ENCODE data around the gene RAD9A. TPM values are rescaled to one million over a fixed set of nuclear protein-coding genes. Genes with fewer than 3 reads are reported as not detected.
"Not testable (repeated sequence)": the region's sequence is repeated elsewhere in the genome, so short reads cannot be mapped to it uniquely, and the experiment has no call there.

Gene RAD9A
- total RNA-seq, 1 donor = 7.8 TPM

DNA sequence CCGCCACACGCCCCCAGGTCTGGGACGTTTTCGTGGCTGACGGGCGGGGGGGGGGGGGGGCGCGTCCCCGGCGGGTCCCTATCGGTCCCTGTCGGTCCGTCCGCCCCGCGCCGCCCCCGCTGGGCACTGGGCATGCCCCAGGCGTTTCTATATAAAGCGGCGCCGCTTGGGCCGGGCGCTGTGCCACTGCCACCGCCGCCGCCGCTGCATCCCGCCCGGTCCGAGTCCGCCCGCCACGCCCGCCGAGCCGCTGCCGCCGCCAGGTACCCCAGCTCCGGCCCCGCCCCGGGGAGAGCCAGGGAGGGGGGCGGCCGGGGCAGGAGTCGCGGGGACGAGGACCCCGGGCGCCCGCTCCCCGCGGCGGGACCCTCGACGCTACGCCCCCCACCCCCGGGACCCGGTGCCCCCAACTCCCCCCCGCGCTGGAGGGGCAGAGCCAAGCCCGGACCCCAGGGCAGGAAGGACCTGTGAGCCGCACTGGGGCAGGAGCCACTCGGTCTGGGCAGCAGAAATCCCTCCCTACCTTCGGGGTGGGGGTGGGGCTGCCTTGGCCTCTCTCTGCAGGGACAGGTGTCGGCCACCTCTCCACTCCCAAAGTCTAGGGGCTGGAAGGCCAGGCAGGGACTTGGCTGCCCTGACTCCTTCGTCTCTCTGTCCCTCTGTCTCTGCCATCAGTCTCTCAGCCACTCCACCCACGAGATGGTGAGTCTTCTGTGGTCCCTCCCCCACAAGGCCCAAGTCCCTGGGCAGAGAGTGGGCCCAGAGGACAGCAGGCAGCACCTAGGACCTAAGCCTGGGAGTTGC lies 23.9 kb downstream of the RAD9A start, which contains the start of gene CARNS1:
CARNS1 (plus strand) TSS at position 178 of the 804 bp plus-strand sequence; CDS start at position 700, 522 bp downstream.
- no peak within 1 kb of the TSS for H3K4me3 ChIP-seq (ENCODE audit: low read length)
- H3K4me1 ChIP-seq (ENCODE audit: insufficient read depth, low read length) = peaks cover 93% of the 10 kb centered on the region
- H3K9me3 ChIP-seq (ENCODE audit: low read depth, low read length) = no peaks in the 10 kb centered on the region
- peaks cover 5% of the 10 kb centered on the region for H3K27me3 ChIP-seq (ENCODE audit: insufficient read depth, low read length)

DNA sequence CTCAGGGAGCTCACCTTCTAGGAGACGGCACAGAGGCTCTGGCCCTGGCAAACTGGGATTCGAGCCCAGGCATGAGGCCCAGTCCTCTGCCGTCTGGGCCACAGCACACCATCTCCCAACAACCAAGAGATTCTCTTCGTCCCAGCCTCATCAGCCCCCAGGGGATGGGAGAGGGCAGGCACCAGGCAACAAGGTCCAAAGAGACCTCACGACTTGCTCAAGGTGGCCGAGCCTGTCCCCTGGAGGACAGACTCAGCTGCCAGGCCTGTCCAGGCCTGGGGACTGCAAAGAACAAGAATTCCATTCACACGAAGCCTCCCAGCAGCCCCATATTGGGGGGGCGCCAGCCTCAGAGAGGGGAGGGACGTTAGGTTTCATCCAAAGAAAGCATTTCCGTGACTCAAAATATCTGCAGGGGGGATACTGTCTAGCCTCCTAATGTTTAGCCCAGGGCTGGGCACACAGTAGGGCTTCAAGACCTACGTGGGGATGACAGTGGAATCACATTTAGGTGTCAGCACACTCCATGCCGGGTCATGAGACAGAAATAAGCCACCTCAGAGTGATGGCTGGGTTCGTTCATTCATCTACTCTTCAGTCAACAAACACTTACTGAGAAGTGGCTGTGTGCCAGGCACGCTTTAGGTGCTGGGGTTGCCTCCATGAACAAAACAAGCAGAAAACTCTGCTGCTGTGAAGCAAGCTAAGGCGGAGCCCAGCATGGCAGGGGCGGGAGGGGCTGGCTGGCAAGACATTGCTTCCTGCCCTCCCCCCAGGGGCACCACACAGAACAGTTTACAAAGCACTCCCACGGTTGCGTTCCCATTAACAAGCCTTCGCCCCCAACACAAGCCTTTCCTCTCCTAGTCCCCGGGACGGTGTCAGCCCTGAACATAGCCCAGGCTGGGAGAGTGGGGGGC lies 24.9 kb downstream of the RAD9A start:
- Histone ChIP-seq H3K4me3 (ENCODE audit: low read length) (no peak overlapping the region), H3K4me1 (ENCODE audit: insufficient read depth, low read length) (peaks cover 89% of the 10 kb centered on the region), H3K9me3 (ENCODE audit: low read depth, low read length) (no peaks in the 10 kb centered on the region), H3K27me3 (ENCODE audit: insufficient read depth, low read length) (peaks cover 5% of the 10 kb centered on the region)

DNA sequence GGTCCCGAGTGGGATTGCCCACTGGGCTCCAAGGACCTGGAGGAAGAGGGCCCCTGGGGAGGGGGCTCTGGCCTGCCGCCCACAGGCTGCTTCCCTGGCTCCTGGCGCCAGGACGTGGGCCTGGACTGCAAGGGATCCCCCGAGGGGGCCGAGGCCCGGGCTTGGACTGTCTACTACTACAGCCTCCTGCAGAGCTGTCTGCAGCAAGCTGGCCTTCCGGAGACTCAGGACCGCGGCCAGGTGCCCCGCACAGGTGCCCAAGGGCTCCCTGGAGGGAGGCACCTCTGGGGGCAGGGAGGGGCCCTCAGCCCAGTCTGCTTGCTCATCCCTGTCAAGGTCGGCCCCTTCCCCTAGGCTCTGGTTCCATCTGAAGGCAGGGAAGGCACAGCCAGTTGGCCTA lies 25.6 kb downstream of the RAD9A start:
- Histone ChIP-seq H3K4me1 (ENCODE audit: insufficient read depth, low read length) (peaks cover 82% of the 10 kb centered on the region), H3K4me3 (ENCODE audit: low read length) (no peak overlapping the region), H3K9me3 (ENCODE audit: low read depth, low read length) (no peaks in the 10 kb centered on the region), H3K27me3 (ENCODE audit: insufficient read depth, low read length) (peaks cover 5% of the 10 kb centered on the region)

DNA sequence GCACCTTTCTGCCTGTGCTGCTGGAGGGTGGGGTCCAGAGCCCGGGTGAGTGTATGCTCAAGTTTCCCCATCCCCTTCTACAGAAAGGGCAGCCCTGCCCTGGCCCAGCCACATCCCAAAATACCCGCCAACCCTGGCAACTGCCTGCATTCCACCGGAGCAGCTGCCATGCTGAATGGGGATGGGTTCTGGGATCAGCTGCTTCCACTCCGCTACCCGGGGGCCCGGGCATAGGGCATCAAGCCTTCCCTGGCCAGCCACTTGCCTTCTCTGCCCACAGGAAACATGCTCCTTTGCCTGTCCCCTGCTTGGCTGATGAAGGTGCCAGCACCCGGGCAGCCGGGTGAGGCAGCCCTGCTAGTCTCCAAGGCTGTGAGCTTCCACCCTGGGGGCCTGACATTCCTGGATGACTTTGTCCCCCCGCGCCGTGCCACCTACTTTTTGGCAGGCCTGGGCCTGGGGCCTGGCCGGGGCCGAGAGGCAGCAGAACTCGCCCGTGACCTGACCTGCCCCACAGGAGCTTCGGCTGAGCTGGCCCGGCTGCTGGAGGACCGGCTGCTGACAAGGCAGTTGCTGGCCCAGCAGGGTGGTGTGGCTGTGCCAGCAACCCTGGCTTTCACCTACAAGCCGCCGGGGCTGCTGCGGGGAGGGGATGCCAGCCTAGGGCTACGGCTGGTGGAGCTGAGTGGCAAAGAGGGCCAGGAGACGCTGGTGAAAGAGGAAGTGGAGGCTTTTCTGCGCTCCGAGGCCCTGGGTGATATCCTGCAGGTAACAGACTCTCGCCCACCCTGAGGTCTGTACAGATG lies 26.9 kb downstream of the RAD9A start:
- H3K4me1 ChIP-seq (ENCODE audit: insufficient read depth, low read length) = peaks cover 69% of the 10 kb centered on the region
- H3K4me3 ChIP-seq (ENCODE audit: low read length) = no peak overlapping the region
- H3K9me3 ChIP-seq (ENCODE audit: low read depth, low read length) = no peaks in the 10 kb centered on the region
- H3K27me3 ChIP-seq (ENCODE audit: insufficient read depth, low read length) = peaks cover 5% of the 10 kb centered on the region

DNA sequence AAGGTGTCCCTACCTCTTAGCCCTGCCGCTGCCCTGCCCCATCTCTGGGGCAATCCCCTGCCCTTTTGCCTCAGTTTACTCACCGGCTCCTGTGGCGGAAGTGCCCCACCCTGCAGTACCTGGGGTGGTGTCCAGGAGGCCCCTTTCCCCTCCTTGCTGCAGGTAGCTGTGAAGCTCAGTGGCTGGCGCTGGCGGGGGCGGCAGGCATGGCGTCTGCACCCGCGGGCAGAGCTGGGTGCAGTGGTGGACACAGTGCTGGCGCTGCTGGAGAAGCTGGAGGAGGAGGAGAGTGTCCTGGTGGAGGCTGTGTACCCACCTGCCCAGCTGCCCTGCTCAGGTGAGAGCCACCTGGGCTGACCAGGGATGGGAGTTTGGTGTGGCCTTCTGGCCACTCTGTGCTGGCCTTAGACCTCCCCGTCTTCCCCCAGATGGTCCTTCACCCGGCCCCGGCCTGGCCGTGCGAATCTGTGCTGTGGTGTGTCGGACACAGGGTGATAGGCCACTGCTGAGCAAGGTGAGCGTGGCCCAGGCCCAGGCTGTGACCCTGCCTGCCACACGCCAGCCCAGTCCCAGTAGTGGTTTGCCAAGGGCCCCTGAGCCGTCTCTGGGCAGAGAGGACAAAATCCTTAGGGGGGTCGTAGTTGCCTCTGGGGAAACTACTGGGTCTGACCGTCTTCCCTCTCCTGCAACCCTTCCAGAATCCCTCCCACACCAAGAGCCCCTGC lies 27.7 kb downstream of the RAD9A start:
- Histone ChIP-seq H3K9me3 (ENCODE audit: low read depth, low read length) (no peaks in the 10 kb centered on the region), H3K27me3 (ENCODE audit: insufficient read depth, low read length) (peaks cover 5% of the 10 kb centered on the region), H3K4me3 (ENCODE audit: low read length) (no peak overlapping the region), H3K4me1 (ENCODE audit: insufficient read depth, low read length) (peaks cover 63% of the 10 kb centered on the region)

DNA sequence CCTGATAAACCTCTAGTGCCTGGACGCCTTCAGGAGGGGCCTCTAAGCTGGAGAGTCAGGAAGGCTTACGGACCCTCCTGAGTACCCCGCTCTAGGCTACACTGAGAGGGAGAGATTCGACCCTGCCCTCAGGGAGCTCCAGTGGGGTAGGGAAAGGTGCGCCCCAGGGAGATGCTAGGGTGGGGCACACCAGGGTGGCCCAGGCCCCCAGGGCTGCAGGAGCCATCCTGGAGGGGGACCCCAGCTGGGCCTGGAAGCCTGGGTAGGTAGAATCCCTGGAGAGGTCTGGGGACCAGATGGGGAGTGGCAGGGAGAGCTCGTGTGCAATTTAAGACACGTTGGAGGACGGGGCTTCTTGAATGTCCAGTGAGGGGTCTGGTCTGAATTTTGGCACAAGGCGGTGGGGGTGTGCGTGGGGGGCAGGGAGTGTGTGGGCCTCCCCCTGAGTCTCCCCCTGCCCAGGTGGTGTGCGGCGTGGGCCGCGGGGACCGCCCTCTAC lies 28.4 kb downstream of the RAD9A start:
- H3K9me3 ChIP-seq (ENCODE audit: low read depth, low read length) = no peaks in the 10 kb centered on the region
- H3K27me3 ChIP-seq (ENCODE audit: insufficient read depth, low read length) = no peaks in the 10 kb centered on the region
- peaks cover 56% of the 10 kb centered on the region for H3K4me1 ChIP-seq (ENCODE audit: insufficient read depth, low read length)
- H3K4me3 ChIP-seq (ENCODE audit: low read length) = peak overlapping the region; percentile 46

DNA sequence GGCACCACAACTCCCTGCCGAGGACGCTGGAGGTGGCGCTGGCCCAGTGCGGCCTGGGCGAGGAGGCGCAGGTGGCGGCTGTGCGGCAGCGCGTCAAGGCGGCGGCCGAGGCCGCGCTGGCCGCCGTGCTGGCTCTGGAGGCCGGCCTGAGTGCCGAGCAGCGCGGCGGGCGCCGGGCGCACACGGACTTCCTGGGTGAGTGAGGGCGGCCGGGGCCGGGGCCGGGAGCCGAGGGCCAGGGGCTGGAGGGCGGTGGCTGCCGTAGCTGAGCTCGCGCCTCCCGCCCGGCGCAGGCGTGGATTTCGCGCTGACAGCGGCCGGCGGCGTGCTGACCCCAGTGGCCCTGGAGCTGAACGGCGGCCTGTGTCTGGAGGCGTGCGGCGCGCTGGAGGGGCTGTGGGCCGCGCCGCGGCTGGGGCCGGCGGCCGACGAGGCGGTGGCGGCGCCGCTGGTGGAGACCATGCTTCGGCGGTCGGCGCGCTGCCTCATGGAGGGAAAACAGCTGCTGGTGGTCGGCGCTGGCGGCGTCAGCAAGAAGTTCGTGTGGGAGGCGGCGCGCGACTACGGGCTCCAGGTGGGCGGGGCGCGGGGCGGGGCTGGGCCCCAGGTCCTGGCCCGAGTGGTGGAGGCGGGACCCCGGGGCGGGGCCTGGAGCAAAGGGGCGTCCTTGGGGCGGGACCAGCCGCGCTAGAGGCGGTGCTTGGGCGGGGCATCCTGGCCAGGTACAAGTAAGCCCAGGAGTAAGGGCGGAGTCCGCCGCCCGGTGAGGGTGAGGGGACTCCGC lies 29.1 kb downstream of the RAD9A start:
- no peaks in the 10 kb centered on the region for H3K9me3 ChIP-seq (ENCODE audit: low read depth, low read length)
- H3K4me1 ChIP-seq (ENCODE audit: insufficient read depth, low read length) = peaks cover 54% of the 10 kb centered on the region
- peak overlapping the region; percentile 46 for H3K4me3 ChIP-seq (ENCODE audit: low read length)
- H3K27me3 ChIP-seq (ENCODE audit: insufficient read depth, low read length) = no peaks in the 10 kb centered on the region

DNA sequence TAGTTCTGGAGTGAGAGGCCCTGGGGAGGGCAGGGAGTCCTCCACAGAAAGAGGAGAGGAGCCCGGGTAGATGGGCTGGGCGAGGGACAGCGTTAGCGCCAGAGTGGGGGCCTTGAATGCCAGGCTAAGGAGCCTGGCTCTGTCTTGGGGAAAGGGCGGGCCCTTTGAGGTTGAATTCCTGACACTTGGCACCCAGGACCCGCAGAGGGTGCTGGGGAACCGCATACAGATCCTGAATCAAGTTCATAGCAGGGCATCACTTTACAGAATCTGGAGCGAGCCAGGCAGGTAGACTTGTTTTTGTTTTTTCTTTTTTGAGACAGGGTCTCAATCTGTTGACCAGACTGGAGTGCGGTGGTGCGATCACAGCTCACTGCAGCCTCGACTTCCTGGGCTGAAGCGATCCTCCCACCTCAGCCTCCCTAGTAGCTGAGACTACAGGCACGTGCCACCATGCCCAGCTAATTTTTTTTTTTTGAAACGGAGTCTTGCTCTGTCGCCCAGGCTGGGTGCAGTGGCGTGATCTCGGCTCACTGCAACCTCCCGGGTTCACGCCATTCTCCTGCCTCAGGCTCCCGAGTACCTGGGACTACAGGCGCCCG lies 29.7 kb downstream of the RAD9A start:
- no peaks in the 10 kb centered on the region for H3K27me3 ChIP-seq (ENCODE audit: insufficient read depth, low read length)
- no peak overlapping the region for H3K4me3 ChIP-seq (ENCODE audit: low read length)
- H3K9me3 ChIP-seq (ENCODE audit: low read depth, low read length) = no peaks in the 10 kb centered on the region
- peaks cover 48% of the 10 kb centered on the region for H3K4me1 ChIP-seq (ENCODE audit: insufficient read depth, low read length)

DNA sequence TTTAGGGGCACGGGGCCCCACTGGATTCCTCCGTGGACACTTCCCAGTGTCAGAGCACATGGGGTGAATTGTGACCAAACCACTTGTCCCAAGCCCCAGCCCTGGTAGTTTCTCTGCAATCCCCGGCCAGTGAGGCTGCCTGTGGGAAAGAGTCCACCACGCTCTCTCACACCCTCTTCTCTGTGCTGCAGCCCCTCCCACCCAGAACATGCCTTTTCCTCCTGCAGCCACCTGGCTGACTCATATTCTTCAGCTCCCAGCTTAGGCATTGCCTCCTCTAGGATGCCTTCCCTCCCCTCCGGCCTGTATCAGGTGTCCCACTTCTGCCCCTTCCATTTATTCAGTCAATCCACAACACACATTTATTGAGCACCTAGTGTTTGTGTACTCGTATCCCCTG lies 31.1 kb downstream of the RAD9A start:
- H3K9me3 ChIP-seq (ENCODE audit: low read depth, low read length) = no peaks in the 10 kb centered on the region
- H3K4me1 ChIP-seq (ENCODE audit: insufficient read depth, low read length) = peaks cover 42% of the 10 kb centered on the region
- H3K4me3 ChIP-seq (ENCODE audit: low read length) = no peak overlapping the region
- no peaks in the 10 kb centered on the region for H3K27me3 ChIP-seq (ENCODE audit: insufficient read depth, low read length)

DNA sequence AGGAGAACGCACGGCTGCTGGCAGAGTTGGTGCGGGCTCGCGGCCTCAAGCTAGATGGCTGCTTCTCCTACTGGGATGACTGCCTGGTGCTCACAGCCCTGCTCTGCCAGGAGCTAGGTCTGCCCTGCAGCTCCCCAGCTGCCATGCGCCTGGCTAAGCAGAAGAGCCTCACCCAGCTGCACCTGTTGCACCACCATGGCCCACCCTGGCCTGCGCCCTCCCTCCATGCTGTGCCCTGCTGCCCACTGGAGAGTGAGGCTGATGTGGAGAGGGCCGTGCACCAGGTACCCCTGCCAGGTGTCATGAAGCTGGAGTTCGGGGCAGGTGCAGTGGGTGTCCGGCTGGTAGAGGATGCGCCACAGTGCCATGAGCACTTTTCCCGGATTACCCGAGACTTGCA lies 31.7 kb downstream of the RAD9A start:
- Histone ChIP-seq H3K9me3 (ENCODE audit: low read depth, low read length) (no peaks in the 10 kb centered on the region), H3K4me1 (ENCODE audit: insufficient read depth, low read length) (peaks cover 36% of the 10 kb centered on the region), H3K27me3 (ENCODE audit: insufficient read depth, low read length) (no peaks in the 10 kb centered on the region), H3K4me3 (ENCODE audit: low read length) (no peak overlapping the region)

DNA sequence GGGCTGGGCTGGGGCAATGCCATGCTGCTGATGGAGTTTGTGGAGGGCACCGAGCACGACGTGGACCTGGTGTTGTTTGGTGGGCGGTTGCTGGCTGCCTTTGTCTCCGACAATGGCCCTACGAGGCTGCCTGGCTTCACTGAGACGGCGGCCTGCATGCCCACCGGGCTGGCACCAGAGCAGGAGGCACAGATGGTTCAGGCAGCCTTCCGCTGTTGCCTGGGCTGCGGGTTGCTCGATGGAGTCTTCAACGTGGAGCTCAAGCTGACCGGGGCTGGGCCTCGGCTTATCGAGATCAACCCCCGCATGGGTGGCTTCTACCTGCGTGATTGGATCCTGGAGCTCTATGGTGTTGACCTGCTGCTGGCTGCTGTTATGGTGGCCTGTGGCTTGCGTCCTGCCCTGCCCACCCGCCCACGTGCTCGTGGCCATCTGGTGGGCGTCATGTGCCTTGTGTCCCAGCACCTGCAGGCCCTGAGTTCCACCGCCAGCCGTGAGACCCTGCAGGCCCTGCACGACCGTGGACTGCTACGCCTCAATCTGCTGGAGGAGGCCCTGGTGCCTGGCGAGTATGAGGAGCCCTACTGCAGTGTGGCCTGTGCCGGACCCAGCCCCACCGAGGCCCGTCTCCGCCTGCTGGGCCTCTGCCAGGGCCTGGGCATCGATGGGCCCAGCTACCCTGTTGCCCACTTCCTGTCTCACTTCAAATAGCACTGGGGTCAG lies 32.3 kb downstream of the RAD9A start:
- H3K9me3 ChIP-seq (ENCODE audit: low read depth, low read length) = no peaks in the 10 kb centered on the region
- H3K4me3 ChIP-seq (ENCODE audit: low read length) = no peak overlapping the region
- H3K27me3 ChIP-seq (ENCODE audit: insufficient read depth, low read length) = no peaks in the 10 kb centered on the region
- peaks cover 35% of the 10 kb centered on the region for H3K4me1 ChIP-seq (ENCODE audit: insufficient read depth, low read length)

DNA sequence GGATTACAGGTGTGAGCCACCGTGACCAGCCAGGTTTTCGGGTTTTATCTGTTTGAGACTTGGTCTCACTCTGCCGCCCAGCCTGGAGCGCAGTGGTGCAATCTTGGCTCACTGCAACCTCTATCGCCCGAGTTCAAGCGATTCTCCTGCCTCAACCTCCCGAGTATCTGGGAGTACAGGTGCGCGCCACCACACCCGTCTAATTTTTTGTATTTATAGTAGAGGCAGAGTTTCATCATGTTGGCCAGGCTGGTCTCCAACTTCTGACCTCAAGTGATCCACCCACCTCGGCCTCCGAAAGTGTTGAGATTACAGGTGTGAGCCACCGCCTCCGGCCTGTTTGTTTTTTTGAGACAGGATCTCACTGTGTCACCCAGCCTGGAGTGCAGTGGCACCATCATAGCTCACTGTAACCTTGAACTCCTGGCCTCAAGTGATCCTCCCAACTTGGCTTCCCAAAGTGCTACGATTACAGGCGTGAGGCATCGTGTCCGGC lies 35.6 kb downstream of the RAD9A start:
- H3K9me3 ChIP-seq (ENCODE audit: low read depth, low read length); H3K27me3 ChIP-seq (ENCODE audit: insufficient read depth, low read length): not testable (repeated sequence)
- H3K4me1 ChIP-seq (ENCODE audit: insufficient read depth, low read length) = peaks cover 26% of the 10 kb centered on the region
- peak overlapping the region; percentile 97 for H3K4me3 ChIP-seq (ENCODE audit: low read length)
